Activated T-cell treated with anti-CD3 and anti-CD28 coated beads, Interleukin-2, amount 50 U/mL, for 24 hours (primary cell): ENCODE results near the gene ASCL4.

Experiments
- DNase-seq: peaks from one replicate; pipeline ENCODE4 v3.0.0-alpha.2; 2020
- H3K27ac Mint-ChIP-seq: 2 replicates; pipeline ENCODE4 v1.8.0; 2020; ENCODE audit warnings: mild to moderate bottlenecking, mixed read lengths
- H3K27me3 Mint-ChIP-seq: 2 replicates; pipeline ENCODE4 v1.8.0; 2020; ENCODE audit warnings: mixed read lengths
- H3K36me3 Mint-ChIP-seq: 2 replicates; pipeline ENCODE4 v1.8.0; 2020; ENCODE audit warnings: low read depth, mixed read lengths
- H3K4me1 Mint-ChIP-seq: 2 replicates; pipeline ENCODE4 v1.8.0; 2020; ENCODE audit warnings: low read depth, mixed read lengths
- H3K4me3 Mint-ChIP-seq: 2 replicates; pipeline ENCODE4 v1.8.0; 2020; ENCODE audit warnings: mild to moderate bottlenecking, moderate library complexity, mixed read lengths
- H3K9me3 Mint-ChIP-seq: 2 replicates; pipeline ENCODE4 v1.8.0; 2020; ENCODE audit warnings: mixed read lengths

The ASCL4 gene

GRCh38 chr12:107761502-107761904 lies 13.0 kb upstream of the ASCL4 start:
- Mint-ChIP-seq H3K9me3 (no peaks in the 10 kb centered on the region), H3K27ac (peak overlapping the region; percentile 71), H3K27me3 (no peaks in the 10 kb centered on the region), H3K36me3 (peaks cover 37% of the 10 kb centered on the region), H3K4me1 (peaks cover 31% of the 10 kb centered on the region), H3K4me3 (peak overlapping the region; percentile 91)
- DNase-seq, result no peak

- Mint-ChIP-seq H3K4me3 (no peak overlapping the region), H3K4me1 (peaks cover 25% of the 10 kb centered on the region), H3K9me3 (no peaks in the 10 kb centered on the region), H3K27ac (no peak overlapping the region), H3K36me3 (peaks cover 24% of the 10 kb centered on the region), H3K27me3 (no peaks in the 10 kb centered on the region)
- no peak for DNase-seq
Observed at GRCh38 chr12:107762874-107763273, 11.6 kb upstream of the ASCL4 start.

- no peaks in the 10 kb centered on the region for H3K9me3 Mint-ChIP-seq
- no peak for DNase-seq
- peaks cover 12% of the 10 kb centered on the region for H3K4me1 Mint-ChIP-seq
- no peaks in the 10 kb centered on the region for H3K27me3 Mint-ChIP-seq
- no peak overlapping the region for H3K4me3 Mint-ChIP-seq
- H3K27ac Mint-ChIP-seq, result no peak overlapping the region
- peaks cover 7% of the 10 kb centered on the region for H3K36me3 Mint-ChIP-seq
Observed at GRCh38 chr12:107764626-107765025, 9.9 kb upstream of the ASCL4 start.

- H3K4me1 Mint-ChIP-seq, result peaks cover 10% of the 10 kb centered on the region
- H3K27ac Mint-ChIP-seq, result no peak overlapping the region
- peaks cover 2% of the 10 kb centered on the region for H3K27me3 Mint-ChIP-seq
- no peak for DNase-seq
- H3K9me3 Mint-ChIP-seq, result no peaks in the 10 kb centered on the region
- H3K4me3 Mint-ChIP-seq, result no peak overlapping the region
- H3K36me3 Mint-ChIP-seq, result peaks cover under 1% of the 10 kb centered on the region
Observed at GRCh38 chr12:107765316-107765715, 9.2 kb upstream of the ASCL4 start.

GRCh38 chr12:107767466-107767865 lies 7.0 kb upstream of the ASCL4 start:
- Mint-ChIP-seq H3K4me3 (no peak overlapping the region), H3K9me3 (no peaks in the 10 kb centered on the region), H3K27me3 (peaks cover 11% of the 10 kb centered on the region), H3K4me1 (no peaks in the 10 kb centered on the region), H3K27ac (no peak overlapping the region), H3K36me3 (no peaks in the 10 kb centered on the region)
- no peak for DNase-seq

- Mint-ChIP-seq H3K9me3 (no peaks in the 10 kb centered on the region), H3K36me3 (no peaks in the 10 kb centered on the region), H3K4me3 (peak overlapping the region; percentile 44), H3K27ac (no peak overlapping the region), H3K27me3 (peaks cover 78% of the 10 kb centered on the region), H3K4me1 (peaks cover 16% of the 10 kb centered on the region)
- DNase-seq, result no peak
Observed at GRCh38 chr12:107775093-107775721, 703 bp downstream of the ASCL4 start.

- Mint-ChIP-seq H3K27ac (no peak overlapping the region), H3K9me3 (no peaks in the 10 kb centered on the region), H3K4me1 (peaks cover 16% of the 10 kb centered on the region), H3K4me3 (no peak overlapping the region), H3K36me3 (no peaks in the 10 kb centered on the region), H3K27me3 (peaks cover 76% of the 10 kb centered on the region)
- DNase-seq, result no peak
Observed at GRCh38 chr12:107776171-107776570, 1.7 kb downstream of the ASCL4 start.

GRCh38 chr12:107778383-107779025 lies 4.0 kb downstream of the ASCL4 start:
- Mint-ChIP-seq H3K4me3 (no peak overlapping the region), H3K27ac (no peak overlapping the region), H3K9me3 (no peaks in the 10 kb centered on the region), H3K27me3 (peaks cover 67% of the 10 kb centered on the region), H3K4me1 (peaks cover 16% of the 10 kb centered on the region), H3K36me3 (no peaks in the 10 kb centered on the region)
- DNase-seq, result no peak

- Mint-ChIP-seq H3K4me3 (no peak overlapping the region), H3K27ac (no peak overlapping the region), H3K9me3 (no peaks in the 10 kb centered on the region), H3K4me1 (peaks cover 12% of the 10 kb centered on the region), H3K36me3 (no peaks in the 10 kb centered on the region), H3K27me3 (peaks cover 65% of the 10 kb centered on the region)
- DNase-seq, result no peak
Observed at GRCh38 chr12:107779077-107779831, 4.8 kb downstream of the ASCL4 start.

GRCh38 chr12:107780298-107780697 lies 5.8 kb downstream of the ASCL4 start:
- peaks cover 56% of the 10 kb centered on the region for H3K27me3 Mint-ChIP-seq
- no peak for DNase-seq
- no peak overlapping the region for H3K27ac Mint-ChIP-seq
- no peak overlapping the region for H3K4me3 Mint-ChIP-seq
- H3K9me3 Mint-ChIP-seq, result no peaks in the 10 kb centered on the region
- no peaks in the 10 kb centered on the region for H3K36me3 Mint-ChIP-seq
- peaks cover 4% of the 10 kb centered on the region for H3K4me1 Mint-ChIP-seq

- Mint-ChIP-seq H3K36me3 (no peaks in the 10 kb centered on the region), H3K4me1 (peaks cover 2% of the 10 kb centered on the region)
Observed at GRCh38 chr12:107782067-107782466, 7.6 kb downstream of the ASCL4 start.

GRCh38 chr12:107783406-107784376 lies 9.2 kb downstream of the ASCL4 start:
- no peaks in the 10 kb centered on the region for H3K36me3 Mint-ChIP-seq
- H3K9me3 Mint-ChIP-seq, result no peaks in the 10 kb centered on the region
- H3K27me3 Mint-ChIP-seq, result peaks cover 29% of the 10 kb centered on the region
- DNase-seq, result no peak
- H3K27ac Mint-ChIP-seq, result no peak overlapping the region
- no peak overlapping the region for H3K4me3 Mint-ChIP-seq
- H3K4me1 Mint-ChIP-seq, result peaks cover 2% of the 10 kb centered on the region

More at GRCh38 chr12:107782067-107782466, 7.6 kb downstream of the ASCL4 start:
- DNase-seq, result no peak
- Mint-ChIP-seq H3K27me3 (peaks cover 42% of the 10 kb centered on the region), H3K9me3 (no peaks in the 10 kb centered on the region), H3K27ac (no peak overlapping the region), H3K4me3 (no peak overlapping the region)

- H3K27ac Mint-ChIP-seq, result no peak overlapping the region
- DNase-seq, result no peak
- H3K36me3 Mint-ChIP-seq, result no peaks in the 10 kb centered on the region
- H3K4me1 Mint-ChIP-seq, result peaks cover 2% of the 10 kb centered on the region
- H3K27me3 Mint-ChIP-seq, result peaks cover 14% of the 10 kb centered on the region
- no peak overlapping the region for H3K4me3 Mint-ChIP-seq
- H3K9me3 Mint-ChIP-seq, result peaks cover 8% of the 10 kb centered on the region
Observed at GRCh38 chr12:107788281-107788680, 13.8 kb downstream of the ASCL4 start.
